Measurements from ENCODE around the gene TRAPPC2. TPM values are rescaled to one million over a fixed set of nuclear protein-coding genes. Genes with fewer than 3 reads are reported as not detected.
"Not testable (repeated sequence)": the region's sequence is repeated elsewhere in the genome, so short reads cannot be mapped to it uniquely, and the experiment has no call there.

The TRAPPC2 gene
- polyA plus RNA-seq, 4 donors = 14.1 to 19.6 (median 16.6) TPM

- DNase-seq (ENCODE audit: low read depth in 4 of 4, low spot score in 3 of 4) = no peak
These were observed 34.0 kb downstream of the TRAPPC2 start for GRCh38 chrX:13700380-13700779.

- DNase-seq (ENCODE audit: low read depth in 4 of 4, low spot score in 3 of 4) = no peak
These were observed 35.1 kb downstream of the TRAPPC2 start for GRCh38 chrX:13699183-13699826.

- DNase-seq (ENCODE audit: low read depth in 4 of 4, low spot score in 3 of 4) = no peak
These were observed 36.0 kb downstream of the TRAPPC2 start for GRCh38 chrX:13698432-13698831.

GRCh38 chrX:13697976-13698375, 36.4 kb downstream of the TRAPPC2 start:
- DNase-seq (ENCODE audit: low read depth in 4 of 4, low spot score in 3 of 4) = no peak

- no peak for DNase-seq (ENCODE audit: low read depth in 4 of 4, low spot score in 3 of 4)
These were observed 37.0 kb downstream of the TRAPPC2 start for GRCh38 chrX:13697455-13697854.

GRCh38 chrX:13695601-13696115, 38.8 kb downstream of the TRAPPC2 start:
- DNase-seq (ENCODE audit: low read depth in 4 of 4, low spot score in 3 of 4) = no peak

GRCh38 chrX:13694983-13695382, 39.4 kb downstream of the TRAPPC2 start:
- no peak for DNase-seq (ENCODE audit: low read depth in 4 of 4, low spot score in 3 of 4)

- no peak for DNase-seq (ENCODE audit: low read depth in 4 of 4, low spot score in 3 of 4)
These were observed 40.1 kb downstream of the TRAPPC2 start for GRCh38 chrX:13694359-13694758.

GRCh38 chrX:13693341-13693961, 41.0 kb downstream of the TRAPPC2 start:
- DNase-seq (ENCODE audit: low read depth in 4 of 4, low spot score in 3 of 4) = no peak

- no peak for DNase-seq (ENCODE audit: low read depth in 4 of 4, low spot score in 3 of 4)
These were observed 41.6 kb downstream of the TRAPPC2 start for GRCh38 chrX:13692771-13693231.

GRCh38 chrX:13691841-13692371, 42.5 kb downstream of the TRAPPC2 start:
- no peak for DNase-seq (ENCODE audit: low read depth in 4 of 4, low spot score in 3 of 4)

GRCh38 chrX:13690836-13691235, 43.6 kb downstream of the TRAPPC2 start:
- no peak for DNase-seq (ENCODE audit: low read depth in 4 of 4, low spot score in 3 of 4)

GRCh38 chrX:13689741-13690211, 44.6 kb downstream of the TRAPPC2 start:
- peak in 2 of 4 donors; percentile 10 to 14 for DNase-seq (ENCODE audit: low read depth in 4 of 4, low spot score in 3 of 4)

- DNase-seq (ENCODE audit: low read depth in 4 of 4, low spot score in 3 of 4) = peak in 3 of 4 donors; percentile 46 to 59 (median 53)
These were observed 45.3 kb downstream of the TRAPPC2 start, which contains the start of gene RAB9A for GRCh38 chrX:13688958-13689740. Gene RAB9A (plus strand): TSS chrX:13689128. CDS start chrX:13708747, 19,619 bp downstream.

GRCh38 chrX:13688384-13688957, 45.9 kb downstream of the TRAPPC2 start:
- DNase-seq (ENCODE audit: low read depth in 4 of 4, low spot score in 3 of 4) = peak in 1 of 4 donors; percentile 4

- DNase-seq (ENCODE audit: low read depth in 4 of 4, low spot score in 3 of 4) = no peak
These were observed 47.2 kb downstream of the TRAPPC2 start for GRCh38 chrX:13687203-13687602.

GRCh38 chrX:13685126-13685763, 49.2 kb downstream of the TRAPPC2 start:
- no peak for DNase-seq (ENCODE audit: low read depth in 4 of 4, low spot score in 3 of 4)

- DNase-seq (ENCODE audit: low read depth in 4 of 4, low spot score in 3 of 4) = no peak
These were observed 50.1 kb downstream of the TRAPPC2 start for GRCh38 chrX:13684361-13684760.

- DNase-seq (ENCODE audit: low read depth in 4 of 4, low spot score in 3 of 4) = no peak
These were observed 52.8 kb downstream of the TRAPPC2 start for GRCh38 chrX:13681595-13681994.

- DNase-seq (ENCODE audit: low read depth in 4 of 4, low spot score in 3 of 4) = not testable (repeated sequence)
These were observed 54.7 kb downstream of the TRAPPC2 start for GRCh38 chrX:13679700-13680099.

Measured in left renal pelvis (tissue), 4 donors.